Superior temporal gyrus (tissue), 1 donor: Measurements from ENCODE around the gene TTC1.

Source experiments
- DNase-seq: peaks from one replicate; pipeline ENCODE4 v3.0.0-alpha.2; 2016; ENCODE audit errors: extremely low spot score

Gene TTC1

DNA sequence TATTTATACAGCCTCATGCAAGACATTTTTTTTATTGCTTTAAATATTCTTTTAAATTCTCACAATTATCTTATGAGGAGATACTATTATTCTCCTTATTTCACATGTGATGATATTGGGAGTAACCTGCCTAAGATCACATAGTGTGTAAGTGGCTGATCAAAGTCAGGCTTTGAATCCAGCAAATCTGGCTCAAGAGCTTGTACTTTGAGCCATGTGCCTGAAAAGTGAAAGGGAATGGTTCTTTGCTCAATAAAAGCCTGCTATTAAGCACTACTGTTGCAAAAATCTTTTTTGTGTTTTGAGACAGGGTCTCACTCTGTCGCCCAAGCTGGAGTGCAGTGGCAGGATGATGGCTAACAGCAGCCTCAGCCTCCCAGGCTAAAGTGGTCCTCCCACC lies 75.2 kb downstream of the TTC1 start:
- no peak for DNase-seq

DNA sequence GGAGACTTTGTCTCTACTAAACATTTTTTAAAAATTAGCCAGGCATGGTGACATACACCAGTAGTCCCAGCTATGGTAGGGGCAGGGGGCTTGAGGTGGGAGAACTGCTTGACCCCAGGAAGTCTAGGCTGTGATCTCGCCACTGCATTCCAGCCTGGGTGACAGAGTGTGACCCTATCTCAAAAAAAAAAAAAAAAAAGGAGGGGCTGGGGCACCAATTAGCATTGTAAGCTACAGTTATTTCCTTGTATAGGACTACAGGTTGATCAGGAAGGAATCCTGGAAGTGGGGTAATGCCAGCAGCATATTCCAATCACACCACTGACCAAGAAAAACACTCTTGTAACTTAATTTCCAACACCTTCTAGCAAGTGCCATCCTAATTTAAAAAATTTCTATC lies 78.3 kb downstream of the TTC1 start:
- no peak for DNase-seq

DNA sequence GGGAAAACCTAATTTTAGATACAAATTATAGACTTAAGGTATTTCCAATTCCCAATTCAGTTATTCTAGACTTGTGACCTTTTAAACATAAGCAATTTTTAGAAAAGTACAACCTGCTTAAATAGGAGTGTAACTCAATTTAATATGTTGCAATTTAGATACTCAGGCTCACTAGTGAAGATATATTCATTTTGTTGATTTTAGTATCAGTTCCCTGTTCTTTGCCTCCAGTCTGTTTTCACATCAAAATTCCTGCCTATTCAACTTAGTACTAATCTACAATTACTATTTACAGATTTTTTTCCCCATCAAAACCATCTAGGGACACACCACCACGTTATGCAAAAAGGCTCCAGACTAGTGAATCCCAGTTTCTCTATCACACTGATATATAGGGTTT lies 79.9 kb downstream of the TTC1 start:
- no peak for DNase-seq

DNA sequence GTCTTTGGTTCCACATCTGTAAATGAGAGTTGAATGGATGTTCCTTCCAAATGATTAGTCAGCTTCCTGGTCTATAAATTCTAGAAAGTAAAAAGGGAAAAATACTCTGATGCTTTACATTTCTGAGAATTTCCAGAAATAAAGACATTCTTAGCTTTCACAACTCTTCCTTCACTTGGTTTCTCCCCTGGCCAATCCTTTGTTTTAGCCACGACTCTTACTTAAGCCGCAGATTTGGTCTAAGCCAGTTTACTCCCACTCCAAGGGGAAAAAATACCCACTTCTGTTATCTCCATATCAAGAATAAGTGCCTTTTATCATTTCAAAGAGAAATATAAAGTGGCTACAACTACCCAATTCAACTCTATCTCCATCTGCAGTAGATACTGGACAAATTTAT lies 80.6 kb downstream of the TTC1 start:
- no peak for DNase-seq

DNA sequence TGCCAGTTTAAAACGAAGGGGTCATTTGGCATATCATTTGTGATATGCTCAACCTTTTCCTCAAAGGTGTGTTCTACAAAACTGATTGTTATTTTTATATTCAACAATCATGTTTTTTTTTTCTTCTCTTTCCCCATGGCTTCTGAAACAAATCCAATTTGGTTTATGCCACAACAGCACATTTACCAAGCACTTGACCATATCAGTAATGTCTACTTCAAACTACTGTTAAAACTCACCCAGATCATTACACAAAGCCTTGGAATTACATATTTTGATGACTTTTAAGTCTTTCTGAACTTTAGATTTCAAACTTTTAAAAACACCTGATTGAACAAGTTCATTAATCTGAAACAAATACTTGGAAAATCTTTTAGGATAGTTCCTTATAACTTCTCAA lies 81.1 kb downstream of the TTC1 start:
- DNase-seq, result no peak

DNA sequence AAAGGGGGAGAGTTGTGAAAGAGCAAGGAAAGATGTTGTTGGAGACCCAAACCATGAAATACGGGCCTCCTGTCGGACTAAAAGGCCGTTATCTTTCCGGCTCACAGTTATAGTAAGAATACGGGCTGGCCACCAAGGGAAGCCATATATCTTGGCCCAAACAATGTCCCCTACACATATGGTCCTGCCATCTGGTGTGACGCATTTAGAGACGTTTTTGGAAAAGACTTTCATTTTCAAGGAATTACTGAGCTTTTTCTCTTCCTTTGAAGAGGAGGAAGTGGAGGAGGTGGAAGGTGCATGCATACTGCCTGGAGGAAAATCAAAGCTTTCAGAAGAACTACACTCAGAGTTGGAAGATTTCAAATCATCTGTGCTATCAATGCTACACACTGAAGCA lies 83.6 kb downstream of the TTC1 start:
- DNase-seq, result peak; percentile 60

DNA sequence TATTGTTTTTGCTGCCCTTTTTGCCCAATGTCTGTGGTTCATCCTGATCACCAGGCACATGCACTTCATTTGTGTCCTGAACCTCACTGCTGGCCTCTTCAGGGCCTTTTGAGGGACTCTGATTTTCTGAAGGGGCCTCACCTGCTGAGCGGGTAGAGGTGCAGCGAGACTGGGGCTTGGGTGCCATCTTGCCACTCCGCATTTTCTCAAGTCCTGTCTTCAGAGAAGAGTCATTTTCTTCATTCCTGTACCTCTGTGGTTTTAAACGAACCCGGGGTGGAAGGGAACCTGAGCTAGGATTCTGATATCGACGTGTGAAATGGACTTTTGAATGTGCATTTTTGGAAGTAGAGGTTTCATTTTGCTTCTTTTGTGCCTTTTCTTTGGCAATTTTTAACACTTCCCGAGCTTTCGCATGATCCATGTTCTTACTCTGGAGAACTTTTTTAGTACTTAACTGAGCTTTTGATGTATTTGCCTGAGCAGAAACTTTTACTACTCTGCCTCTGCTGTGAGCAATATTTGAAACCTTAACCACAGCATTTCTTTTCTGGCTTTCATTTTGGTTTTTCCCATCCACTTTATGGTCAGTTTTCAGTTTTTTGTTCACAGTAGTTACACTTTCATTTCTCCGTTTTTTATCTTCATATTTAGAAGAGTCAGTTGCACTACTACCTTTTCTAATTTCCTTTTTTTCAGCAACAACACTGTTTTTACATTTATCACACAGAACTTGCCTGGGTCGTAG lies 84.2 kb downstream of the TTC1 start:
- no peak for DNase-seq

DNA sequence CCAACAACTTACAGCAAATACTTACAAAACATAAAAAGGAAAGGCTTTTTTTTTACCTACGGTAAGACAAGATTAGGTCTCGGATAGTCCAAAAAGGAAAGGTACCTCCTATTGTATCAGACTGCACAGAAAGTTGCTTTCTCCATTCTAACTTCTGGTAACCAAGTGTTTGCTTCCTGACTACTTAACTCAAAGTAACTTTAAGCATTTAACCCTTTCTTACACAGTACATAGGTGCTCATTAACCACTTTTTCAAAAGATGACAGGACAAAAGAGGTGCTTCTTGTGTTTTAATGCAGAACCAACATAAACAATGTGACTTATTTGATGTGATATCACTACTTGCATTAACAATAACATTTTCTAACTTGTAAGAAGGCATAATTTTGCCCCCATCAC lies 87.2 kb downstream of the TTC1 start:
- DNase-seq, result no peak

DNA sequence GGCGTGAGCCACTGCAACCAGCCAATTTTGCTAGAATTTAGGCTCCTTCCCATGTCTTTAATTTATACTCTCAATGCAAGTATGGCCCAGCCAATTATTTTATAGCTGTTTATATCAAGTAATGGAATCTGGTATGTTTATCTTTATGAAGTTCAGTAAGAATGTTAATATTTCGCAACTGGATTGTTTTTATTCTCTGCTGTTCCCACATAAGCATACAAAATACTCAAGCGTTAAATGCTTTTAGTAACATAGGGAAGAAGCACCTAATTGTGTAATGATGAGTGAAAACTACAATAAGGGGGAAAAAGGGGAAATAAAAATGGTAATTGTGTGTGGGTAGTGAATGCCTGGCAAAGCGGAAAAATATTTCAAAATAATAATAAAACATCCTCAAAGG lies 89.1 kb downstream of the TTC1 start:
- no peak for DNase-seq

DNA sequence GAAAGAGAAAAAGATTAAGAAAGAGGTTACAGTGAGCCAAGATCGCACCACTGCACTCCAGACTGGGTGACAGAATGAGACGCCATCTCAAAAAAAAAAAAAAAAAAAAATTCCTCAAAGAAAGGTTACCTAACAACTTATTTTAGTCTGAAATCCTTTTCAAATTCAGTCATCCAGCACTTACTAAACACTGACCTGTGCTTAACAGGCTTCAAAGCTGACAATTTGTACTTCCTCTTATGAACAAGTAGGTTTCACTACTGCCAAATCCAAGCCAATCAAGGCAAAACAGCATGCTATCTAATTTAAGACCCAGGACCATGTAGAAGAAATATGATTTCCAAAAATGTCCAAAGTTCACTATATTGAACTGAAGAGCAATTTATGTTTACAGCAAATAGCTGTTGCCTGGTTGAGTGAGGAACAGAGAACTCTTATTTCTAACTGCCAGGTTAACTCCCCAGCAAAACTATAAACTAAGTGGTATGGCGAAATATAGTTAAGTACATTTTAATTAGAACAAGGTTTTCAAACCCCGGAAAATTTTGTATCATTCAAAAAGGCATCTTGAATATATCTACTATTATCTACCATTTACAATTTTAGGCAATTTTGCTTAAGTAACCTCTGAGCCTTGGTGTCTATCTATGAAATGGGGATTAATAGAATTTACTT lies 96.9 kb downstream of the TTC1 start:
- DNase-seq, result no peak

DNA sequence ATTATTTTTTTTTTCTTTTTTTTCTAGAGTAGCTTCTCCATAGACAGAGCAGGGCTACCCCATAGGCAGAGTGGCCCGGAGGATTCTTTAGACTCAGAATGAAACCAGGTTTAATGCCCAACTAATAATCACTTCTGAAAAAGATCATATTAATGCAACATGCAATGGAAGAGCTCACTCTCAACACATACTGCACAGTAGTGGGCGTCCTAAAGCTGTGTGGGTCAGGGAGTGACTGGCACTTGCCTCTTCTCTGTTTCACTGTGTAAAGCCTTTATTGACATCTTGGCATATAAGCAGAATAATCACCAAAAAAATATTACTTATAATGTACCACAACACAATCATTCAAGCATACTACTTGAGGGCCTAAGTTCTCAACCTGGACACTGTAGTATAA lies 99.2 kb downstream of the TTC1 start:
- peak; percentile 60 for DNase-seq
